IMR-90 (cell line): ENCODE data around the gene RBM15B. TPM values are rescaled to one million over a fixed set of nuclear protein-coding genes. Genes with fewer than 3 reads are reported as not detected.

Experiments used
- ATAC-seq: fragments of 200-7000 bp; cut with Tn5 transposase; 2 replicates; pipeline ENCODE4 v1.9.1; 2020; ENCODE audit warnings: low read depth, mild to moderate bottlenecking, moderate library complexity
- BruUV-seq: library from RNA; stranded (reverse); fragments of 400-500 nt; replicated peaks from 2 replicates; lab custom pipeline; 2021; lab: Mats Ljungman, UMichigan
- CTCF ChIA-PET: fragments of 300-600 bp; formaldehyde crosslinking; extraction: SDS; loops from one replicate; lab custom pipeline; 2021; ENCODE audit warnings: antibody characterized with exemption; lab: Yijun Ruan, JAX
- POLR2A ChIA-PET: fragments of 300-600 bp; sonication (Branson Sonifier 250); formaldehyde crosslinking; loops from one replicate; lab custom pipeline; 2022; ENCODE audit warnings: antibody characterized with exemption; ENCODE audit not compliant: unreplicated experiment; lab: Charles Lee
- DNase-seq: peaks from one replicate; pipeline ENCODE4 v3.0.0; 2013
- H2AFZ ChIP-seq: replicated peaks from 2 replicates; pipeline ENCODE3; 2013; ENCODE audit warnings: low read length, mild to moderate bottlenecking; ENCODE audit not compliant: poor library complexity
- H2AK5ac ChIP-seq: 2 replicates; pipeline ENCODE4 v1.6.1; 2013; ENCODE audit warnings: low read depth, low read length, inconsistent platforms
- H2AK9ac ChIP-seq: replicated peaks from 2 replicates; pipeline ENCODE3; 2013; ENCODE audit warnings: mild to moderate bottlenecking, low read depth, low read length, moderate library complexity; ENCODE audit not compliant: poor library complexity
- H2BK120ac ChIP-seq: 2 replicates; pipeline ENCODE4 v1.6.1; 2013; ENCODE audit warnings: low read depth, low read length, inconsistent platforms
- H2BK15ac ChIP-seq: 3 replicates; pipeline ENCODE4 v1.6.1; 2013; ENCODE audit warnings: low read depth, low read length, inconsistent platforms
- H2BK20ac ChIP-seq: 2 replicates; pipeline ENCODE4 v1.6.1; 2013; ENCODE audit warnings: low read depth, mild to moderate bottlenecking, inconsistent platforms, low read length, moderate library complexity
- H2BK5ac ChIP-seq: 2 replicates; pipeline ENCODE4 v1.6.1; 2013; ENCODE audit warnings: mild to moderate bottlenecking, low read depth, low read length, inconsistent platforms; ENCODE audit not compliant: poor library complexity, severe bottlenecking
- H3K14ac ChIP-seq: replicated peaks from 2 replicates; pipeline ENCODE4 v1.6.1; 2013; ENCODE audit warnings: low read depth, low read length, inconsistent platforms
- H3K18ac ChIP-seq: 2 replicates; pipeline ENCODE4 v1.6.1; 2013; ENCODE audit warnings: low read depth, low read length, control low read depth
- H3K23ac ChIP-seq: 2 replicates; pipeline ENCODE4 v1.6.1; 2013; ENCODE audit warnings: low read depth, low read length, inconsistent platforms
- H3K27ac ChIP-seq: 2 replicates; pipeline ENCODE4 v1.5.1; 2013; ENCODE audit warnings: mild to moderate bottlenecking, control low read depth, low read length; ENCODE audit not compliant: insufficient read depth
- H3K27me3 ChIP-seq: 2 replicates; pipeline ENCODE4 v1.6.1; 2013; ENCODE audit warnings: low read length; ENCODE audit not compliant: control insufficient read depth, insufficient read depth
- H3K36me3 ChIP-seq: 2 replicates; pipeline ENCODE4 v1.6.1; 2013; ENCODE audit warnings: low read length, mixed read lengths; ENCODE audit not compliant: control insufficient read depth, insufficient read depth
- H3K4ac ChIP-seq: 2 replicates; pipeline ENCODE4 v1.6.1; 2013; ENCODE audit warnings: low read depth, low read length, inconsistent platforms
- H3K4me1 ChIP-seq: 2 replicates; pipeline ENCODE4 v1.6.1; 2013; ENCODE audit warnings: low read length, mixed read lengths; ENCODE audit not compliant: control insufficient read depth, insufficient read depth
- H3K4me2 ChIP-seq: 2 replicates; pipeline ENCODE4 v1.6.1; 2013; ENCODE audit warnings: low read depth, mild to moderate bottlenecking, control low read depth, low read length, moderate library complexity
- H3K4me3 ChIP-seq: 2 replicates; pipeline ENCODE4 v1.5.1; 2013; ENCODE audit warnings: low read depth, mild to moderate bottlenecking, control low read depth, low read length, moderate library complexity; ENCODE audit not compliant: insufficient read depth
- H3K56ac ChIP-seq: 2 replicates; pipeline ENCODE4 v1.6.1; 2013; ENCODE audit warnings: low read length, inconsistent platforms; ENCODE audit not compliant: insufficient read depth; ENCODE audit errors: extremely low read depth
- H3K79me1 ChIP-seq, 2 experiments: 2 replicates each; pipeline ENCODE4 v1.6.1; 2013; ENCODE audit warnings: low read length in 2 of 2, inconsistent platforms in 1 of 2, low read depth in 1 of 2
- H3K9ac ChIP-seq: 2 replicates; pipeline ENCODE4 v1.6.1; 2013; ENCODE audit warnings: low read depth, low read length, control low read depth
- H3K9me1 ChIP-seq: 2 replicates; pipeline ENCODE4 v1.6.1; 2013; ENCODE audit warnings: low read length, inconsistent platforms; ENCODE audit not compliant: insufficient read depth
- H3K9me3 ChIP-seq: 2 replicates; pipeline ENCODE4 v1.6.1; 2013; ENCODE audit warnings: low read length; ENCODE audit not compliant: control insufficient read depth, insufficient read depth
- H4K20me1 ChIP-seq: 2 replicates; pipeline ENCODE4 v1.6.1; 2013; ENCODE audit warnings: low read length, inconsistent platforms; ENCODE audit not compliant: insufficient read depth
- H4K5ac ChIP-seq: 2 replicates; pipeline ENCODE4 v1.6.1; 2013; ENCODE audit warnings: mild to moderate bottlenecking, low read depth, low read length, control low read depth
- H4K8ac ChIP-seq, 2 experiments: 2 replicates each; pipeline ENCODE4 v1.6.1; 2013; ENCODE audit warnings: low read depth in 2 of 2, low read length in 2 of 2, control low read depth in 1 of 2, inconsistent platforms in 1 of 2
- H4K91ac ChIP-seq: 2 replicates; pipeline ENCODE4 v1.6.1; 2013; ENCODE audit warnings: low read depth, low read length, inconsistent platforms; ENCODE audit not compliant: insufficient read depth
- CHD1 ChIP-seq: IDR thresholded peaks from 2 replicates; pipeline ENCODE4 v1.6.1; 2012; ENCODE audit warnings: low read depth, low read length, improper control_type of control experiment
- FOS ChIP-seq: fragments of 150-350 bp; IDR thresholded peaks from 2 replicates; pipeline ENCODE4 v1.6.1; 2016; ENCODE audit warnings: low read depth, low read length
- MAFK ChIP-seq: IDR thresholded peaks from 2 replicates; pipeline ENCODE4 v1.6.1; 2012; ENCODE audit warnings: low read depth, low read length, improper control_type of control experiment
- POLR2A ChIP-seq: IDR thresholded peaks from 2 replicates; pipeline ENCODE4 v1.6.1; 2012; ENCODE audit warnings: mild to moderate bottlenecking, low read depth, low read length
- RAD21 ChIP-seq: IDR thresholded peaks from 2 replicates; pipeline ENCODE4 v1.6.1; 2012; ENCODE audit warnings: low read length, improper control_type of control experiment
- RCOR1 ChIP-seq: IDR thresholded peaks from 2 replicates; pipeline ENCODE4 v1.6.1; 2012; ENCODE audit warnings: mild to moderate bottlenecking, low read length, improper control_type of control experiment; ENCODE audit not compliant: insufficient replicate concordance
- WGBS, 2 experiments: methylation state at CpG; one replicate each; pipeline versions ENCODE4 v1.1.5 to v1.1.7; 2013; ENCODE audit warnings: missing lambda C conversion rate in 2 of 2; ENCODE audit not compliant: insufficient read length in 1 of 2; ENCODE audit errors: extremely low coverage in 2 of 2; 5-methylcytosine and 5-hydroxymethylcytosine counted together
- dilution Hi-C: fragments of 300-500 bp; cut with HindIII; formaldehyde crosslinking; loops from one replicate; pipeline ENCODE4 v1.14.3; 2018; ENCODE audit warnings: low sequenced_read_pairs; ENCODE audit not compliant: unreplicated experiment
- in situ Hi-C: fragments of 300-500 bp; cut with MboI; formaldehyde crosslinking; loops from 3 replicates; pipeline ENCODE4 v1.14.3; 2019; ENCODE audit warnings: low sequenced_read_pairs, inconsistent platforms, mixed read lengths
- intact Hi-C: fragments of 100-400 bp; cut with micrococcal nuclease; formaldehyde crosslinking; loops from 2 replicates; pipeline ENCODE4 v1.10.0; 2022
- polyA plus RNA-seq, 3 experiments: library from polyadenylated mRNA; depleted of rRNA; stranded (reverse); fragments of >200 nt; gene quantifications; 2 replicates each; pipeline ENCODE4 v1.2.3, GENCODE V29; 2012; ENCODE audit warnings: low replicate concordance in 1 of 3
- total RNA-seq: library from RNA; depleted of rRNA; stranded (reverse); fragments of >200 nt; gene quantifications from 2 replicates; pipeline ENCODE4 v1.2.3, GENCODE V29; 2012

Gene RBM15B
- total and polyA plus RNA-seq, 2 of the 4 experiments (the other 2 are of a cell fraction): 16.2 to 17.4 TPM

DNA sequence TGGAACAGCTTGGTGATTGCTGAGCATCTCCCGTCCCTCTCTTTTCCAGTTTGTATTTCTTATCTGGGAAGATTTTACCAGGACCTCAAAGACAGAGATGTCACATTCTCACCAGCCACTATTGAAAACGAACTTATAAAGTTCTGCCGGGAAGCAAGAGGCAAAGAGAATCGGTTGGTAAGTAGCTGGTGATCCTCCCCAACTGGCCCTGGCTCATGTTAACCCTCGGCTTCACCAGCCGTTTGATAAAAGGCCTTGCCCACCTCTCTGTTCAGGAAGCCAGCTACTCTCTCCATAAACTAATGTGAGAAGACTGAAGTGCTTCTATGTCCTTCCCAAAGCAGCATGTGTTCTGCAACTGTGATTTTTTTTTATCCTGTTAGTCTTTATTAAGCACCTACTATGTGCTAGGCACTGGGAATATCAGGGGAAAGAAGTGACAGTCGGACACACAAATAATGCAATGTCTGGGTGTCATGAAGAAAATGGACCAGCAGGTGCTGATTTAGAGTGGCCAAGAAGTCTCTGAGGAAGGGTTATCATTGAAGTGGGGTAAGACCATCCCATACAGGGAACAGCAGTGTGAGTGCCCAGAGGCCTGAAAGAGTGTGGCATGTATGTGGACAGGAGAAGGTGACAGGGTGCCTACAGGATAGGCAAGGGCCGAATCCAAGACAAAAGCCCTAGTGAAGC, 4.8 kb upstream of the RBM15B start:
- BruUV-seq: TSS peak; percentile 75
- WGBS, 2 experiments: no CpG with 5 or more reads among the region's 8 CpGs
- no peak overlapping the region for H2BK15ac ChIP-seq
- H2BK5ac ChIP-seq: no peak overlapping the region
- H3K4me1 ChIP-seq: peaks cover 10% of the 10 kb centered on the region
- H3K14ac ChIP-seq: peak overlapping the region; percentile 64
- no peak overlapping the region for H2BK120ac ChIP-seq
- H3K4ac ChIP-seq: no peak overlapping the region
- ATAC-seq: no peak
- no peak overlapping the region for H4K5ac ChIP-seq
- peak overlapping the region; percentile 96 for H2AK9ac ChIP-seq
- H3K23ac ChIP-seq: peak overlapping the region; percentile 77
- no peak overlapping the region for H2BK20ac ChIP-seq
- peak overlapping the region; percentile 94 for H3K4me2 ChIP-seq
- peak overlapping the region; percentile 93 for H3K9ac ChIP-seq
- intact Hi-C loops: loop anchor here (5.0 kb wide), 3 partner anchors 414 to 1039 kb away; partner anchors contain the start of gene ZMYND10
- dilution Hi-C loops: no loop called here
- peak overlapping the region; percentile 20; the same call in 1 of the 2 replicates for H3K27ac ChIP-seq
- DNase-seq: no peak
- H3K9me1 ChIP-seq: no peaks in the 10 kb centered on the region
- H4K8ac ChIP-seq: no peak overlapping the region; a peak in 1 of 4 replicates
- in situ Hi-C loops: loop anchor here (25.0 kb wide), 2 partner anchors 551 to 1049 kb away; partner anchors contain the start of genes PARP3, RASSF1, RRP9 and TUSC2
- peak overlapping the region; percentile 71; the same call in 1 of the 2 replicates for H2AK5ac ChIP-seq
- TF ChIP-seq MAFK (no peak), RAD21 (no peak), CHD1 (no peak), POLR2A (no peak), FOS (no peak), RCOR1 (no peak)
- POLR2A ChIA-PET: no interaction called here
- no peak overlapping the region for H3K18ac ChIP-seq
- H3K4me3 ChIP-seq: peak overlapping the region; percentile 65
- CTCF ChIA-PET: interaction anchor here (0.5 to 0.9 kb wide), 3 partner anchors 88 to 770 kb away, joined by 3 read pairs; no protein-coding TSS in a partner anchor
- no peaks in the 10 kb centered on the region for H3K27me3 ChIP-seq
- no peak overlapping the region for H2AFZ ChIP-seq
- H3K79me1 ChIP-seq: peaks cover 29 to 63% of the 10 kb centered on the region in 2 experiments
- H4K20me1 ChIP-seq: peaks cover 46% of the 10 kb centered on the region
- H3K9me3 ChIP-seq: no peaks in the 10 kb centered on the region
- H3K56ac ChIP-seq: peak overlapping the region; percentile 70; the same call in 1 of the 2 replicates
- no peak overlapping the region for H4K91ac ChIP-seq
- peaks cover 26% of the 10 kb centered on the region for H3K36me3 ChIP-seq
